G401 (cell line): ENCODE measurements around the gene DOCK9. TPM values are rescaled to one million over a fixed set of nuclear protein-coding genes. Genes with fewer than 3 reads are reported as not detected.

Source experiments
- DNase-seq: peaks from one replicate; pipeline ENCODE4 v3.0.0-alpha.2; 2015; ENCODE audit warnings: low spot score
- in situ Hi-C: cut with HindIII; loops from 2 replicates; pipeline ENCODE4 v1.10.0; 2016; ENCODE audit warnings: low sequenced_read_pairs, mixed read lengths
- total RNA-seq: library from RNA; depleted of rRNA; stranded (reverse); fragments of >200 nt; shearing (Covaris generic); gene quantifications from 2 replicates; pipeline ENCODE4 v1.2.3, GENCODE V29; 2014

Gene DOCK9
- total RNA-seq, 1 experiment from 2014 or later: 0.51 TPM

DNA sequence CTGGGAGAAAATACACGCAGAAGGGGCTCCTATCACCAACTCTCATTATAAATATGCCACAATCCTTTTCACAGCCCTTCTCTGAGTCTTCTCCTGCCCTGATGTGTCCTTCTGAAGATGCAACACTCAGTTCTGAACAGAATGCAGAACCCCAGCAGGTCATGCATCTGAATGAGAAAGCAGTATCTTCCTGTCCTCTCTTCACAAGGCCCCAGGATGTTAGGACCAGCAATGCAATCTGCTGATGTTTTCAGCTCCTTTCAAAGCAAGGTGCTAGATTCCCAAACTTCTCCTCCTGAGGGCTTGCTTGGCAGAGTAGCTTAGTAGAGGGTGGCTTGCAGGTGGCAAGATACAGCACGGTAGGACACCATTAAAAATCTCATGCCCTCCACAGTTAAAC is 22.3 kb upstream of the DOCK9 start:
- in situ Hi-C loops: no loop called here
- DNase-seq: peak; percentile 17

DNA sequence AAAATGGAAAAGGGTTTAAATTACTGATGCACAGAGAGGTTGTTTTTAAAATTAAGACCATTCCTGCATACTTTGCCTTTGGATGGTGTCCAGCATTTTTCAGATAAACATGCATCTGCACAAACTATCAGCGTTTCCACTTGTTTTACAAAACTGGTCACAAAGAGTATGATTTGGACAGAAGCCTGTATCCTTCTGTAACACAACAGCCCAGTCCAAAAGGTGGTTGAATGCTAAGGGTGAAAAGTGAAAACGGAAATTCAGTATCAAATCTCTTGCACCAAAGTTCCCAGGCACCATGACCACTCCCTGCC is 21.7 kb upstream of the DOCK9 start:
- in situ Hi-C loops: no loop called here
- no peak for DNase-seq

DNA sequence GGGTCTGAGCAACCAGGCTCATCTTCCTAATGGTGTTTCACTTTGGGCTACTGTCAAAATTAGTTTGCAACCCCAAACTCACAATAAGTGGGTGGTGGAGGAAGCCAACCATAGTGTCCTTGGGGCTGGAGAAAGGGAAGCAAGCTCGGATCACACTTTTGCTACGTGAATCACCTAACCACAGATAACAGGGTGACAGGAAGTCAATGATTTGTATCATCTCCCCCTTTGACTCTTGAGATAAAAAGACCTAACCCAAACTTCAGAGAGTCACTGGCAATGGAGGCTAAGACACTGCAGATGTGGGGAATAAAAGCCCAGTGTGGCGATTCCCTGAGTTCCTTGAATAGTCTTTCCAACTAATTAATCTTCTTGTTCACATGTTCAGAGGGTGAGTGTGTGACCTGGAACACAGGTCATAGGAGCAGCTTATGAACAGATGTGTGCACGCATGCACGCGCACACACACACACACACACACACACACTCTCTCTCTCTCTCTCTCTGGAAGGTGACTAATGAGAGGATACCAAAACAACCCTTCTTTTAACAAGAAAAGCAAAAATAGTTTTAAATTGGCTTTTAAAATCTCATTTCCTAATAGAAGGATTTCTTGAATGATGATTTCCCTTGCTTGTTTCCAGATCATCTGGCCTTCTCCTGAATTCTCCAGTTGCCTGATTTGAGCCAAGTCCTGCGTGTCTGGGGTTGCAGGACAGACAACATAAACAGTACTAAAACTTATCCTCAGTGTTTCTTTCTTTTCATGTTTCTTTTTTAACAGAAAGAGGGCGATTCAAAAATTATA is 21.2 kb upstream of the DOCK9 start:
- in situ Hi-C loops: no loop called here
- DNase-seq: no peak

DNA sequence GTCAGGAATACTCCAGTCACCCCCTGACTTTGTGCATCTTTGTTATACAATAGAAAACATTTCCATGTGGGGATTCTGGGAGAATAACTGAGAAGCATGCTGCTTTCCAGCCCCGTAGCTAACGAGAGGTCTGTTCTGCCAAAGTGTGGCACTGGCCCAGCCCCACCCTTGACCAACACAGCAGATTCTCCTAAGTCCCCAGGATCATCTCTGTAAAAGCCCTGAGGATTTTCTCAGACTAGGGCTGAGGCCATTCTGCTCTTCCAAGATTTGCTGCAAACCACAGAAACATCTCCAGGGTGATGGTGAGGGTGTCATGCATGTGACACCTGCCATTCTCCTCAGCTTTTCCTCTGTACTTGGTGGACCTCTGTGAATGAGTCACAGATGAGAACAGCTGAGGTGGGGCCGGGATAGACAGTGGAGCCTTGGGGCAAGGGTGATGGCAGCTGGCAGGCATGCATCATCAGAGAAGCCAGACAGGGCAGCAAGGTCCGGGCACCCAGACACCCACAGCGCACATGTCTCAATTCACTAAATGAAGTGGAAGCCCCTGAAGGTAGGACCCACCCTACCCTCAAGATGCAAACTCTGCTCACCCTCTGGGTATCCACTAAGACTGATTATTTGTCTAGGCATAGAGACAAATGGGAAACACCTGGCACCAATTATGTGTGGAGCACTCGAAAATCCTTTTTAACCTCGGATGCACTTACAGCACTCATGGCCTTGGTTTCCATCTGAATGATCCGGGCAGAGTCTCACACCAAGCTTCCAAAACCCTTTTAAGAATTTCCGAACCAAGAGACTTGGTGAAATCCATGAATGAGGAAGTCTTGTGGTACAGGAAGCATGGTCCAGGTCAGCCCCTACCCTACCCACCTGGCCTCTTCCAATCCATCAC is 20.1 kb upstream of the DOCK9 start:
- no peak for DNase-seq
- in situ Hi-C loops: no loop called here

DNA sequence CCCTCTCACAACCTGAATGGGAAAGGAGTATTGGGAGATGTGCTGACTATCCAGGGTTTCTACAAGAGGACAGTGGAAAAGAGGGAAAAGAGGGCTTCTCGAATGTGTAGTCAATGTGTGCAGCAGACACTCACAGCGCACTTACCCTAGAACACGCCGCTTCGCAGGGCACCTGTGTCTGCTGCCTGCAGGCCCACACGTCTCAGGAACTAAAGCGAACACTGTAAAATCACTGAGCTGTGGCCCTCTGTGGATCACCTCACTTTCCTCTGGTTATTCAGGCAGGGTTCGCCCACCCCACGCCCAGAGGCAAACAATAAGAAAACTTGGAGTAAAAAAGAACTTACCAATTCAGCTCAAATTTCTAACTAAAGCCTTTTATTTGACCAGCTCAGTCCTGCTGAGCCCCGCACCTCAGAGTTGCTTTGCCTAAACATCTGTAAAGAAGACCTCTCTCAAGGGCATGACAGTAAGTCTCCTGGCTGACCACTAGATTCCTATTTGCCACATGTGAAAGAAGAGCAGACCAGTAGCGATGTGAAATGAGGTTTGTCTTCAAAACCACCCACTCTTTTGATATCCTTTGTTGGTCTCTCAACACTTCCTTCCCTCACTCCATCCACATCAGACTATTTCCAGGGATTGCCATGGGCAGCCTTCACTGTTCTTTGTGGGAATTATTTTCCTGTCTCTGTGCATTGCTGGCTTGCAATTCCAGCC is 19.3 kb upstream of the DOCK9 start:
- DNase-seq: no peak
- in situ Hi-C loops: no loop called here

DNA sequence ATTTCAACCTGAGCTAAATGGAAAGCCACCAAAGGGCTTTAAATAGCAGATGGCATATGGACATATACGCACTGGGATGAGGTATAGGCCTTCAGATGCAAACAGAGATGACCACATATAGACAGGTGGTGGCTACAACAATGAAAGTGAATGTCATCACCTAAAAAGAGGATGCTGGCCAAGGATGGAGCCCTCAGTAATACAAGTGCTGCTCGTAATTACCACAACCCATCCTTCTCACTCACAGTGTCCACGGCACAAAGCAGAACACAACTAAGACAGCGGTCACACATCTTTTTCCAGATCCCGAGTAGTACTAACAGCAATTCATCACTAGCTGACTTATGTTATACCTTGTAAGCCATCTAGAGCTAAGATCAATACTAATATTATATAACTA is 18.2 kb upstream of the DOCK9 start:
- no peak for DNase-seq
- in situ Hi-C loops: no loop called here

DNA sequence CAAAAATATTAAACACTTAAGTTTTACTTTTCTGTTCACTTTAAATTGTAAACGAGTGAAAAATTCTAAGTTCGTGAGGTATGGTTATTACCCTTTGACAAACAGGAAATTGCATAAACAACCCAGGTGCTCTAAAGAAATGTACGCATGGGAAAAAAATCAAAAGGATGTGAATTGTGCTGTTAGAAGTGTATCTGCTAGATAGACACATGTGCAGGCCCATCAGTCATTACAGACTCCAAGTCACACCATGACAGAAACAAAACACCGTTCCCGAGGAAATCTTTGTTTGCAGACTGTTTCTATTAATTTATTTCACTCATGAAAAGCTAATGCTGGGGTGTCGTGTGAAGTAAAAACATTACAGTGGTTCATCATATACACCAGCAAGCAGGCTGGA is 17.0 kb upstream of the DOCK9 start:
- DNase-seq: no peak
- in situ Hi-C loops: no loop called here

DNA sequence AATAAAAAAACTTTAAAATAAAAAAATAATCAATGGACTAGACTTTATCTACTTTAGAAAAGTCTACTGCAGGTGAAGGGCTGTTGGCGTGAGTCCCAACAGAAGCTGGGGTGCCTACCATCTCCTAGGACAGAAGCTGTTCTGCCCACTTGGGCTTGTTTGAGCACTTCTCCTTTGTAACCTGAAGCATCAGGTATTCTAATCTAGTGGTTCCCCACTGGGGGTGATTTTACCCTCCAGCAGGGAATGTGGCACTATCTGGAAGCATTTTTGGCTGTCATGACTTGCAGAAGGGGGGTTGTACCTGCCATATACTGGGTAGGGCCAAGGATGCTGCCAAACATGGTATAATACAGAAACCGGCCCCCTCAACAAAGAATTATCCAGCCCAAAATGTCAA is 16.2 kb upstream of the DOCK9 start:
- DNase-seq: no peak
- in situ Hi-C loops: no loop called here

DNA sequence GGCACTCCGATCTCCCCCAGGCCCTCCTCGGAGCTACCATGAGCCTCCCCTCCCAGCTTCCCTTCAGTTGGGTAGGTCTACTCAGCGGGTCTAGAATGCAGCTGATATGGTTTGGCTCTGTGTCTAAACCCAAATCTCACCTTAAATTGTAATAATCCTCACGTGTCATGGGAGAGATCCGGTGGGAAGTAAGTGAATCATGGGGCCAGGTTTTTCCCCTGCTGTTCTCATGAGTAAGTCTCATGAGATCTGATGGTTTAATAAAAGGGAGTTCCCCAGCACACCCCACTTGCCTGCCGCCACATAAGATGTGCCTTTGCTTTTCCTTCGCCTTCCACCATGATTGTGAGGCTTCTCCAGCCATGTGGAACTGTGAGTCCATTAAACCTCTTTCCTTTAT is 14.5 kb upstream of the DOCK9 start:
- no peak for DNase-seq
- in situ Hi-C loops: no loop called here

DNA sequence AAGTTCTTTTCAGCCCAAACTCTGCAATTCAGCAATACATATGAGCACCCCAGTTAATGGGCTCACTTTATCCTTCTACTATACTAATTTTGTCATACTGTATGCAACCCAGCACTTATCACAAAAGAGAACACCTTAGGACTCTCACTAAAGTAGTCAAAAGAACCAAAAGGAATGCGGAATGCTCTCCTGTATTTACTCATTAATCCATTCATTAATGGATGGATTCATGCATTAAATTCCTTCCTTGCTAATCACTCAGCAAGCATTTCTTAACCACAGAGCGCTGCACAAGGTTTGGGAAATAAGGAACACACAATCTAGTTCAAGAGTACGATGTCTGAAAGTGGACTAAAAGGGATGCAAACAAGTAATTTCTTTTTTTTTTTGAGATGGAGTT is 12.8 kb upstream of the DOCK9 start:
- DNase-seq: no peak
- in situ Hi-C loops: no loop called here

DNA sequence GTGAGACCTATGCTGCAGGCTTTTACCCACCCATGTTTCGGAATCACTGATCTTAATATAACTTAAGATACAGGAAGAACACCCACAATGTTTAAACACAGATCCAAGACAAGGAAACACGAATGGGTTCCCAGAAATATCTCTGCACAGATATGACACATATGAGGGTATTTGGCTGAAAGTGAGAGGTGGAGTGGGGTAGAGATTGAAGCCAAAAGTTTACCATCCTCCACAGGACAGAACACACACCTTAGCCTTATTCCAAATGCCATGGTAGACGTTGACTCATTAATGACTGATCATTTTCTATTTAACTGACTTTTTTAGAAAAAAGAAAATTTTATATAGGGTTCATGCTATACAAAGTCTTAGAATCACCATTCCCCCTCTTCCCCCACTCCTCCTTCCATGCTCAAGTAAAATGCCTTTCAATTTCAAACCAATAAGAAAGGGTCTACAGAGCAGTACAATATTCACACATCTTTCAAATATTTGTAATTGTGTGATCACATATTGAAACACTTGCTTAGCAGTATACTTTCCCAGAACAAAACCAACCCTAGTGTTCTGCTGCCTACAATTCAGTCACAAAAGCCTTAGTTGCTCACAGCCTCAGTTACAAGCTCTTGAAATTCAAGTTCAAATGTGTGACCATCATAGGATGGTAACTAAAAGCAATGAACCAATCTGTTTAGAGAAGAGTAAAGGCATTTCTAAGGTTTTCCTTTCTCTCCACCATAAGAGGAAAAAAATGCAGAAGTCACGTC is 11.8 kb upstream of the DOCK9 start:
- no peak for DNase-seq
- in situ Hi-C loops: no loop called here

DNA sequence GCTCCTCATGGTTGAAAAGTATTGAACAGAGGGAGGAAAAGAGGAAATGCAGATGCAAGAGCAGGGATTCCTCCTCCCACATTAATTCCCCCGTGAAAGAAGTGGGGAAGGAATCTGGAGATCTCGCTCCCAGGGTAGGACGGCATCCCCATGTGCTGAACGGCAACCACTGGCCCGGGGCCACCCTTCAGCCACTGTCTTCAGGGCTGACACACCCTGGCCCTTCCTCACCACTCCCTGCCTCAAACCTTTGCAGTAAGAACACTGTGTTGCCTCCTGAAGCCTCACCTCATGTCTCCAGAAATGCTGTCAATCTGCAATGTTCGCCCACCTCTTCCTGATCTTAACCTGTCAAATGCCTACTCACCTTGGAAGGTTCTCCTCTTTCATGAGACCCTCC is 10.9 kb upstream of the DOCK9 start:
- DNase-seq: no peak
- in situ Hi-C loops: no loop called here

DNA sequence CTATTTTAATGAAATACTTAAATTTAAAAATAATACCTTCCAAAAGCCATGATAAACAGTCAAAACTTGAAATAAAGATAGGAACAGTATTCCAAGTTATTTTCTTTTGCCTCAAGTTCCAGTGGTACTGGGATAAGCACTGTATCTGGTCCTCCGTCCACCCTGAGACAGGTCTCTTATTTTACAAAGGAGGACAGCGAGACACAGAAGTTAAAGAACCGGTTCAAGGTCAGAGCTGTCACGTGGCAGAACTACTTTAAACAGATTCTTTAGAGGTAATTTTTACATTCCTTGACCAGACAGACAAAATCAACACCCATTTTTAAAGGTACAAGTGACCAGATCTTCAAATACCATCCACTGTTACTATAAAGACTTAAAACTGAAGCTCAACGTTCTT is 10.4 kb upstream of the DOCK9 start:
- in situ Hi-C loops: no loop called here

DNA sequence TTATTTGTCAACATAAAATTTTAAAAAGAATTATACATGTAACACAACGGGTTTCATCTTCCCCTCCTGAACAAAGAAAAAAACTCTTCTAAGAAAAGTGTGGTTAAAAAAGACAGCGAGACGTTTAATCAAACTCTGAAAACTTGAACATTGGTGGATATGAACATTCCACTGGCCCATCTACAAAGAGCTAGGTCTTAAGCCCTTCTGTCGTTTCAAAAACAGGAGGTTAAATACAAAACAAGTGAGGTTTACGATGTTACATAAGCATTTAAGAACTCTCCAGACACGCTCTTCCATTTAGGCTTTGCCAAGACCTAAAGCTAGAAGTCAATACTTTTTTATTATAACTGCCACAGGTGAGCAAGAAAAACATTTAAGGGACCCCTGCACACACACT is 9.4 kb upstream of the DOCK9 start:
- DNase-seq: no peak

More for the DNA sequence above, 10.4 kb upstream of the DOCK9 start:
- DNase-seq: no peak

DNA sequence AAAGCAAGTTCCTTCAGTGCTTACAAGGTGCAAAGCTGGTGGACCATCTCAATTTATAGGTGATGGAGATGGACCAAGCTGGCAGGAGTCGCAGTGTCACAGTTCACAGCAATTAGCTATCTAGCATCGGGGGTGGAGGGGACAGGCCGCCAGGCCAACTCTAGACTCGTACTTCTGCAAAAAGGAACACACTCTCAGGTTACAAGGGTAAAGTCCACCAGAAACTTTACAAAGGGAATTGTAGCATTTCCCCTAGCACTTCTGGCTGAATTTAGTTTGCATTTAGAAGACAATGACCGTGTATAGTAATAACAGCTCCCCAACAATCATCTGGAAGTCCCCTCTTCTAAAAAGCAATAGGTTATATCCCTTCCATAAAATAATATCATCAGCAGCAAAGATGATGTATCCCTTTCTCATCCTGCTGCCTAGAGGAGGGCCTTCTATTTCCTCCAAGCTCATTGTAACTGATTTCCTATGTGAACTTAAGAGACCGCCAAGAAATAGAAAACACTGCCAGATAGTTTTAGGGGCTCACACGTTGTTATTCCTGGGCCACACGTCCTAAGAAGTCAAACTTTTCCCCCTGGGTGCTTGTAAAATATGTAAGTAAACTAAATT is 8.5 kb upstream of the DOCK9 start:
- in situ Hi-C loops: no loop called here
- DNase-seq: no peak

More for the DNA sequence above, 9.4 kb upstream of the DOCK9 start:
- in situ Hi-C loops: no loop called here

DNA sequence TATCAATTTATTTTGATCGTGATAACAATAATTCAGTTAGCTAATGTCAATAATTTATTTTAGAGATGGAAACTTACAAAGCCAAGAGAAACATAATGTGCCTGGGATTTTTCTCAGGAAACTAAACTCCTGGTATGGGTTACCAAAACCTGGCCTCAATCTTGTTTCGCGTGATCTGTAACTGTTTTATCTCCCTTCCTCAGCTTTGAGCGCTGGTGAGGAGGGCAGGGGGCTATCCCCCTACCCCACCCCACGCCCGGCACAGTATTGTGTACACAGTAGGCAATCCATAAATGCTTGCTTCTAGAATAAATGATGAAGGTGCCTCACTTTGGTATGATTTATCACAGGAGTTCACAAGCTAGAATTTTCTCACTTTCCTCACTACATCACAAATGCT is 7.7 kb upstream of the DOCK9 start:
- in situ Hi-C loops: no loop called here
- DNase-seq: no peak

DNA sequence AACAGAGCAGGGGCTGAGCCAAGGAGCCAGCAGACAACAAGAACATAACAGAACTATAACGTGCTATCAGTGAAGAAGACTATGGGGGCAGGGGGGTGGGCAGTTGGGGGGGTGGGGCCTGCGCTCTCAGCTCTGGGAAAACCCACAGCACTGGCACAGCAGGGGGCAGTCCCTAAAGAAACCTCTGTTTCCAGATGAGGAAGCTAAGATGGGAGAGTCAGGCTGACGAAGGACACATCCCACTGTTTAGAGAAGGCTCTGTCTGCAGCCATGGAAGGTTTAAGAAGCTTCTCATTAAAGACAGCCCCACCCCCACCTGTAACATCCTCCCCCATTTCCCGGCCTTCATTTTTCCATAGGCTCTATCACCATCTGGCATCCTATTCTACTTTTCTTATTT is 7.1 kb upstream of the DOCK9 start:
- DNase-seq: no peak

DNA sequence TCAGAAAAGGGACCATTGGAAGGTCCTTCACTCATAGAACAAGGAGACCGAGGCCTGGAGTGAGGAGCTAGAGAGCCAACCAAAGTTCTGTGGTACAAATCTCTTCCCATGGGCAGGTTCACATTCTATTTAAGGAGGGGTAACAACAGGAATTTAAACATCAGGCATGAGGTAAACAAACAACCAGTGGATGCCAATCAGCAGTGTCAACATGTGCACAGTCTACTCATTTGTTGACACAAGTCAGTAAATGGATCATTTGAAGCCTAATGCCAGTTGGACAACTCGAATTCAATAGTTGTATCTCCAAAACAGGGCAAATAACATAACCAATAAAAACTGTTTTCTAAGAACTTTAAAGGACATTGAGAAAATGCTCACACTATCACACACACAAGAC is 6.3 kb upstream of the DOCK9 start:
- no peak for DNase-seq
- in situ Hi-C loops: no loop called here

More for the DNA sequence above, 7.1 kb upstream of the DOCK9 start:
- in situ Hi-C loops: no loop called here

DNA sequence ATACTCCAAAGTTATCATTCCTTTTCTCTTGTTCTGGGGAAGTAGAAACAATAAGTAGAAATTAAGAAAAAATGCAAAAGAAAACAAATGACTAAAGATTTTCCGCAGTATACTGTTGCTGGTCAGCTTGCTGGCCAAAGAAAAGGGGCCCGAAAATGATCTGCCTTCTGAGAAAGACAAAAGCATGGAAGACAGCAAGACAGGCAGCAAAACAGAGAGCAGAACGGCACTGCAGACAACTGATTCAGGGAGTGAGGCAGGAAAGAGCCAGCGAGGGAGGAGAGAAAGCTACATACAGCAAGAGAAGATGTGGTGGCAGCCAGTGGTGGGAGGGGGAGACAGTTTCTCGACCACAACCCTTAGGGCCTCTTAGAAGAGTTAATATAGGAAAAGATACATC is 5.3 kb upstream of the DOCK9 start:
- DNase-seq: no peak
- in situ Hi-C loops: no loop called here
